NCI-H2171 (cell line): ENCODE measurements around the gene SPATA17.
"Not testable (repeated sequence)": the region's sequence is repeated elsewhere in the genome, so short reads cannot be mapped to it uniquely, and the experiment has no call there.

Source experiments
- DNase-seq: peaks from one replicate; lab custom pipeline; 2025; lab: John Stamatoyannopoulos, UW

The SPATA17 gene

DNA sequence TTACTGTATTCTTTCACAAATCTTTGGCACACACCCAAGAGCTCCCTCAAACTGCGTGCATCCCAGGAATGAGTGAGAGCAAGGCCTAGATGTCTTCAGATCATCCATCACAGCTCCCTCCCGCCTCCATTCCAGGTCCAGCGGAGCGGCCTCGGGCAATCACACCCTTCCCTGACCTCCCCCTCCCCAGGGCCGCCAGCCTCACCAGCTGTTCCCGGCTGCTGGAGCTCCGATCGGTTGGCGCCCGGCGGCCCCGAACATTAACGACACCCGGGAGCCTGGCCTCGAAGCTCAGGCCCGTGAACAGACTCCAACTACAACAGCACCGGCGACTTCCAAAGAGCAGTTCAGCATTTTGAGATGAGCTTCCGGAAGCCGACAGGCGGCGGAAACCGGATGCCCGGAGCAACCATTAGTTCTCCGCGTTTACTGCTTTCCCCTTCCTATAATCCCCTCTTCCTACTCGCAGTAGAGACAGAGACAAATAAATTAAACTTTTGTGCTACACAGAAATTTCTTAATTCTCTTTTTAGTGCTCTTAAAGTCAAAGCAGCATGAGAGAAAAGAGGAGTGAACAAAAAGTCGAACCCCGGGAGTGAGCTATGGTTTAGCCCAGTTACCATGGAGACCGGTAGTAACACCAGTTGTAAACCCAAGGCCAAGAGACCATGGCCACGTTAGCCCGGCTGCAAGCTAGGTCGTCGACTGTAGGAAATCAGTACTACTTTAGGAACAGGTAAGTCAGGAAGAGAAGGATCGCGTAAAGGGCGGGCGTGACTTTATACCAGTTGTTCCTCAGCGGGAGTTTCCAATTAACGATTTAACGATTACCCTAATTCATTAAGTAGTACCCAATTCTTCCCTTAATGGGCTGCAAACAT lies at the start of gene SPATA17, which contains the start of gene GPATCH2:
Gene SPATA17, plus strand, starts transcription at position 634 of the 881 bp plus-strand sequence. Its CDS starts 35 bp downstream, at position 669.
Gene GPATCH2, minus strand, starts transcription at position 380 of the 881 bp plus-strand sequence. Its CDS starts 119 bp downstream, at position 261.
- DNase-seq = peak; percentile 85

GRCh38 chr1:217584286-217584811 lies 46.8 kb upstream of the SPATA17 start:
- not testable (repeated sequence) for DNase-seq

DNA sequence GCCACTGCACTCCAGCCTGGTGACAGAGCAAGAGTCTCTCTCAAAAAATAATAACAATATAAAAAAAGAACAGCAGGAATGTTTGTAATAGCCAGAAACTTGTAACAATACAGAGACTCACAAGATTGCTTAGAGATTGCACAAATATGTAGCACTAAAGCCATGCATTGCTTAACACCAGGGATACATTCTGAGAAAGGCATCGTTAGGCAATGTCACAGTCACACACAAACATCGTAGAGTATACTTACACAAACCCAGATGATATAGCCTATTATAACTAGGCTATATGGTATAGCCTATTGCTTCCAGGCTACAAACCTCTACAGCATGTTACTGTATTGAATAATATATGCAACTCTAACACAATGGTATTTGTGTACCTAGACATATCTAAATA lies 45.6 kb upstream of the SPATA17 start:
- no peak for DNase-seq

DNA sequence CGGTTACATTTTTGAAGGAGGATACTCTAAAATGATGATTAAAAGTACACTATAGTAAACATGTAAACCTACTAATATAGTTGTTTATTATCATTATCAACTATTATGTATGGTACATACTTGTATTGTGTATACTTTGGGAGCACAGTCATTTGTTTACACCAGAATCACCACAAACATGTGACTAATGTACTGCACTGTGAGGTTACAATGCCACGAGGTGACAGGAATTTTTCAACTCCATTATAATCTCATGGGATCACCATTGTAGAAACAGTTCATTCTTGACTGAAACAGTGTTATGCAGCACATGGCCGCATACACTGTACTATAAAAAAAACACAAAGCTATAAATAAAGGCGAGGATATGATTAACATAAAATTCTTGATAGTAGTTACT lies 44.6 kb upstream of the SPATA17 start:
- no peak for DNase-seq

- DNase-seq = no peak
Measured at GRCh38 chr1:217590598-217590997, 40.5 kb upstream of the SPATA17 start.

- DNase-seq = no peak
Measured at GRCh38 chr1:217599154-217599553, 32.0 kb upstream of the SPATA17 start.

- DNase-seq = no peak
Measured at GRCh38 chr1:217602380-217602779, 28.8 kb upstream of the SPATA17 start.

DNA sequence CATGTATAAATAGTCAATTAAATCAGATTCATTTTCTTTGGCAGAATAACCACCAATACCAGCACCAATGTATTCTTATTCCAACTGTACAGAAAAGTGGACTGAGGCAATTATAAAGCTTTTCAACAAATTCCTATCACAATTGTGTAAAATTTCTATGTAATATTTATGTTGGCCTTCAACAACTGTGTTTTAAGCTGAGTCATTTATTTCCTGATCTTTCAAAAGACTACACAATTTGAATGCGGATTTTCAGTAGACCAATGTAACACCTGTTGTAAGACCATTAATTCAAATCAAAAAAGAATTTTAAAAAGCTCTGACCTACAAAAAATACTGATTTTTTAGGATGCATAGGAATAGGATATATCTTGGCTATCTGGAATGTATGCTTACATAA lies 25.8 kb upstream of the SPATA17 start:
- DNase-seq = no peak

DNA sequence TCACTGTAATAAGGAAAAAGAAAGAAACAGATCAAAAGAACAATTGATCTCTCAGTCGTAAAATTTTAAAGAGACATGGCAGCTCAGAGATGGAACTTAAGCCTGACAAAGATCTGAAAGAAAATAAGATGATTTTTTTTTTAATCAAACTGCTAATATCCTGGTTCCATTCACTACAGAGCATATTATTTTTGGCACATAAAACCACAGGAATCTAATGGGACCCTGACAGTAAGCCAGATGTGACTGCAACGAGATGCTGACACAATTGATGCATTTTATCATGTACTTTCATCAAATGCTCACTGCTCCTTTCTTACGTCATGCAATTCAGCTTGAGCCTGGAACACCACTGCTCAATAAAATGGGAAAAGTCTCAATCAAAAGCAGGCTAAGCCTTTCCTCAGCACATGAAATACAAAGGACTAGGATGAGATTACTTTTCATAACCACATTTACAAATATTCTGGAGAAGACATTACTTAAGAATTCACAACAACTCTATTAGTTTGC lies 16.9 kb upstream of the SPATA17 start:
- DNase-seq = no peak

DNA sequence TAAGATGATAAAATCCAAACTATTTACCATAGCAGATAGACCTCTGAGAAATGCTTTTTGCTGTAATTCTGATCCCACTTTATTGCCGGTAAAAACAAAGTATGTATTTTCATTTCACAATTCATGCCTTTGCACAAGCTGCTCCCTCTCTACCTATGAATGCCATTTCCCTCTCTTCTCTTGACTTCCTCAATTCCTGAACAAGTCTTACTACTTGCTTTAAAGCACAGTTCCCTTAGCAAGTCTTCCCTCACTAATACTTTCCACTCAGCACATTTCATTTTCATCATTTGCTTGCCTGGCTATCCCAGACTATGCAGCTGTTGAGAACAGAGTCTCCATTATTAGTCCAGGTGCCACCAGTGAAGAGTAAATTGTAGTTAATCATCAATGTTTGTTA lies 14.0 kb upstream of the SPATA17 start:
- DNase-seq = no peak

DNA sequence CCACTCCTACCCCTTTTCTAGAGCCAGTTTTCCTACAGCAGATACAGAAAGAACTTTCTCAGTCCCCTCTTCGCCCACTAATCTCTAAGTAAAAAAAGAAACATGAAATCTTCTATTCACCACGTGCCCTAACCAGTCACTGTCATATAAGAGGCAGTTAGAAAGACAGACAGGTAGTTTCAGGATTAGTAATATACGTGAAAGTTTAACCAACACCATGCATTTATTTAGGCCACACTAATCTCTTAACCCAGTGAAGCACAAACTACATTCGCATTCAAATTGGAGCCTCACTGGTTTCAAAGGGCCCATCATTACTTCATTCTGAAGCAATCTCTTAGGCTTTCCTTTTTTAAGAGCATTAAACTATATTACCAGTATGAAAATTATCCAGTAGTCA lies 10.3 kb upstream of the SPATA17 start:
- DNase-seq = no peak

- no peak for DNase-seq
Measured at GRCh38 chr1:217622042-217622441, 9.1 kb upstream of the SPATA17 start.

- DNase-seq = no peak
Measured at GRCh38 chr1:217626321-217626720, 4.8 kb upstream of the SPATA17 start.

DNA sequence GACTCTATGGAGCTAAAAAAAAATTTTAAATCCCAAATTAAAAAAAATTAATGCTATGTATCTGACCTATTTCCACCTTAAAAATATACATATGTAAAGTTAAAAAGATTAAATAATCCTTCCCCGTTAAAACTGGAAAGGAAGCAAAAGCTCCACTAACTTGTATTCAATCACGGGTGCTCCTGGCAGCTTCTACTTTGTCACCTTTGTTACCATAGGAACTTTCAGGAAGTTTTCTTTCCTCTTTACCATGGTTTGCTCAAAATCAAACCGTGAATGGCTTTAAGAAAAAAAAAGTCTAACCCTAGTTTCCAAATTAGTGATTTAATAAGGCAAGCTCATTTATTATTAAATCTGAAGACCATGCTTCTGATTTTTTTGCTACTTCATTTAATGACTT lies 3.7 kb upstream of the SPATA17 start:
- no peak for DNase-seq

DNA sequence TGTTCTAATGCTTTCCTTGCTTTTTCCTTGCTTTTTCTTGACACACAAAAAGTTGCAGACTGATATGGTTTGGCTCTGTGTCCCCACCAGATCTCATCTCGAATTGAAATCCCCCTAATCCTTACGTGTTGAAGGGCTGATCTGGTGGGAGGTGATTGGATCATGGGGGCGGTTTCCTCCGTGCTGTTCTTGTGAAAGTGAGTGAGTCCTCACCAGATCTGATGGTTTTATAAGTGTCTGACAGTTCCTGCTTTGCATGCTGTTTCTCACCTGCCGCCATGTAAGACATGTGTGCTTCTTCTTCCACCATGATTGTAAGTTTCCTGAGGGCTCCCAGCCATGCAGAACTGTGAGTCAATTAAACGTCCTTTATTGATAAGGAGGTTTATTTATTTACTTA lies 11.3 kb downstream of the SPATA17 start:
- DNase-seq = no peak

- DNase-seq = no peak
Measured at GRCh38 chr1:217647791-217648190, 16.6 kb downstream of the SPATA17 start.

GRCh38 chr1:217650674-217651073 lies 19.5 kb downstream of the SPATA17 start:
- no peak for DNase-seq

- no peak for DNase-seq
Measured at GRCh38 chr1:217660353-217661062, 29.4 kb downstream of the SPATA17 start.

DNA sequence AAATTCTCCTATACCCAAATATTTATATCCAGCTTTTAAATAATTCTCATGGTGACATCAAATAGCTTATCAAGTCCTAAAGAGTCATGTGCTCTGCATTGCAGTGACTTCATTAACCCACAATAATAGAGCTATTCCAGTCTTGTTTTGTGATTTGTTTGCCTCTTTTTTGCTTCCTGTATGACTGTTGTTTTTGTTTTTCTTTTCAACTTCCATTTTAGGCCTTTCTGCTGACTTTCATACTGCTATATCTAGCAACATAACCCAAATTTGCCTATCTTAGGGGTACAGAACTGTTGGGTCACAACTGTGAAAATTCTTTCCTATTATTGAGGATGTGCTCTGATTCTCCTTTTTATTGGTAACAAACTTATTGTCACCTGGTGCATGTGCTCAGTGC lies 30.3 kb downstream of the SPATA17 start:
- no peak for DNase-seq

DNA sequence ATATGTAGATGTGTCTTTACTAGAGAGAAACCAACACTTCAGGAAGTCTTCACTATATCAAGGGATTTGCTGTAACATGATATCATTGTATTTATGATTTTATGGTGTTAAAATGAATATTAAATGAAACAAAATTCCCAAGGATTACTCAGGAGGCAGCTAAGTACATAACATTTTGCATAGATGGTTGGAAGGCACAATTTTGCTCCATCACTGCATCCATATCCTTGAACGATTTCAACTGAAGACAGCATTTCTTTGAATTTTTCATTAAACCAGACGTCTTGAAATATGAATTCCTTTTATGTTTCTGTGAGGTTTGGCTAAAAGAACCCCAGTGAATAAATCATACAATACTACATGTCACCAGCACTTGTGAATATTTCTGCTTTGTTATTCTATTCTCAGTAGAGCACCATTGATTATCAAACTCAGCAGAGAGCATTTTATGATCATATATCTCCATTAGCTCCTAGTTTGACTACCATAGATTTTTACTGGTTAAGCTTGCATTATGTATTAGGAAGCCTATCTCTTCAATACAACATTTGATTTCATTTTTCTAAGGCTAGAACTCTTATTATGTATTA lies 37.3 kb downstream of the SPATA17 start:
- DNase-seq = no peak

GRCh38 chr1:217673387-217673786 lies 42.2 kb downstream of the SPATA17 start:
- DNase-seq = no peak

GRCh38 chr1:217674028-217674729 lies 43.0 kb downstream of the SPATA17 start:
- no peak for DNase-seq
